Heart right ventricle (tissue), 16 donors: ENCODE results near the gene ZNF69. TPM values are rescaled to one million over a fixed set of nuclear protein-coding genes. Genes with fewer than 3 reads are reported as not detected.
"Not testable (repeated sequence)": the region's sequence is repeated elsewhere in the genome, so short reads cannot be mapped to it uniquely, and the experiment has no call there.

Experiments
- ATAC-seq, 8 donors: fragments of 200-7000 bp; cut with Tn5 transposase; one replicate each; pipeline ENCODE4 v1.9.1; 2020; ENCODE audit warnings: mild to moderate bottlenecking in 8 of 8, moderate library complexity in 8 of 8, moderate number of reproducible peaks in 1 of 8
- DNase-seq, 2 donors: peaks; one replicate each; pipeline ENCODE4 v3.0.0-alpha.2; 2020
- H3K27ac ChIP-seq, 10 donors: fragments of 200-600 bp; sonication (generic) in 2 of 10; one replicate each; pipeline versions ENCODE4 v1.5.0 to v1.8.0; 2020 to 2022; ENCODE audit warnings: mild to moderate bottlenecking in 3 of 10
- H3K27me3 ChIP-seq, 7 donors: fragments of 200-600 bp; one replicate each; pipeline ENCODE4 v1.8.0; 2021 to 2022; ENCODE audit warnings: mild to moderate bottlenecking in 2 of 7
- H3K36me3 ChIP-seq, 9 donors: fragments of 200-600 bp; sonication (generic) in 1 of 9; one replicate each; pipeline versions ENCODE4 v1.5.0 to v1.8.0; 2020 to 2022; ENCODE audit warnings: mild to moderate bottlenecking in 2 of 9
- H3K4me1 ChIP-seq, 9 donors: fragments of 200-600 bp; sonication (generic) in 1 of 9; one replicate each; pipeline versions ENCODE4 v1.5.0 to v1.8.0; 2020 to 2022; ENCODE audit warnings: mild to moderate bottlenecking in 4 of 9
- H3K4me3 ChIP-seq, 10 donors: fragments of 200-600 bp; sonication (generic) in 2 of 10; one replicate each; pipeline versions ENCODE4 v1.5.0 to v1.8.0; 2020 to 2022; ENCODE audit warnings: mild to moderate bottlenecking in 7 of 10, moderate library complexity in 2 of 10
- H3K9me3 ChIP-seq, 11 donors: fragments of 200-600 bp in 10 of 11; sonication (generic) in 2 of 11; one replicate each; pipeline versions ENCODE4 v1.5.0 to v1.8.0; 2013 to 2022; ENCODE audit warnings: mild to moderate bottlenecking in 2 of 11, control low read depth in 1 of 11, moderate library complexity in 1 of 11
- CTCF ChIP-seq, 9 donors: fragments of 200-600 bp; sonication (generic) in 2 of 9; IDR thresholded peaks; one replicate each; pipeline versions ENCODE4 v1.5.0 to v1.8.0; 2021 to 2022; ENCODE audit warnings: antibody characterized with exemption in 9 of 9, mild to moderate bottlenecking in 5 of 9, moderate library complexity in 1 of 9
- WGBS, 2 donors: extraction: QIAGEN DNeasy Blood & Tissue Kit; methylation state at CpG; one replicate each; pipeline ENCODE4 v1.1.7; 2013; ENCODE audit warnings: inconsistent platforms in 1 of 2; 5-methylcytosine and 5-hydroxymethylcytosine counted together
- intact Hi-C, 10 donors: fragments of 100-400 bp; cut with DNase I; formaldehyde crosslinking; loops; one replicate each; pipeline versions ENCODE4 v1.11.1 to v1.14.2; 2022
- polyA plus RNA-seq, 2 donors: library from polyadenylated mRNA; stranded (reverse); fragments of 200-250 nt; gene quantifications; one replicate each; pipeline ENCODE4 v1.2.3, GENCODE V29; 2013
- total RNA-seq, 10 donors: library from RNA; stranded (reverse); fragmentation: NEBNext Ultra II Directional in 3 of 10; extraction: Animal tissue kit (Norgen Biotek cat#: 25700) in 3 of 10; gene quantifications; one replicate each; pipeline versions ENCODE4 v1.2.1 to v1.2.4, GENCODE V29; 2021 to 2023
- donor health status: Arrhythmogenic right ventricular cardiomyopathy.
- donor health status: ischemic (EF 13 %, LVEDD 7.1; RV severe dilation, severe dysfunction).
- donor health status: healthy with polysubstance abuse.
- donor health status: DM: no; HTN: yes; CAD: no.
- donor health status: DM: no; HTN: no; CAD: no.
- donor health status: ischemic (EF 25% LVEDD 6.9; RV normal size, moderate dysfunction).
- donor health status: ischemic (EF 25% LVEDD 5.7; RV mildly dilated, moderate dysfunction).
- donor health status: healthy.
- donor health status: DM: yes; HTN: yes; CAD: no.
- donor health status: Ischemic cardiomyopathy.
- donor health status: ischemic (EF 35%, LVEDD 5.7; RV mildly dilated, moderate dysfunction).
- donor health status: nonischemic (EF 11% LVEDD 7.7; RV severe dilation, severe dysfunction).
- donor health status: DM: yes; HTN: yes; CAD: no.
- donor health status: PGD.
- donor health status: ischemic (EF 29% LVEDD 5.4; RV normal size, mild dysfunction).
- donor health status: nonischemic (EF 23%, LVEDD 6.1; RV moderate dilation, normal function).

The ZNF69 gene
- total and polyA plus RNA-seq, 12 donors = 1.6 to 6.5 (median 4.3) TPM

- no peak for DNase-seq
- Histone ChIP-seq H3K4me1 (no peaks in the 10 kb centered on the region), H3K9me3 (peaks cover 3 to 100% (median 57%) of the 10 kb centered on the region in 11 donors), H3K4me3 (no peak overlapping the region), H3K27ac (no peak overlapping the region), H3K36me3 (peaks cover 0 to 62% (median 33%) of the 10 kb centered on the region in 9 donors), H3K27me3 (no peaks in the 10 kb centered on the region)
- no peak for TF ChIP-seq CTCF (IDR thresholded peaks at IDR 0.05)
- ATAC-seq = no peak
- WGBS, 2 donors = 97 to 98% methylated on average over 3 of the region's 3 CpGs
- intact Hi-C loops = no loop called here
Measured at GRCh38 chr19:11902228-11902627, 14.6 kb downstream of the ZNF69 start.

- H3K27ac ChIP-seq = no peak overlapping the region
- H3K27me3 ChIP-seq = no peaks in the 10 kb centered on the region
- DNase-seq (no peak), ATAC-seq (no peak)
- H3K9me3 ChIP-seq = peaks cover 3 to 98% (median 60%) of the 10 kb centered on the region in 11 donors
- WGBS, 2 donors = 98 to 100% methylated on average over 3 of the region's 3 CpGs
- no peaks in the 10 kb centered on the region for H3K4me1 ChIP-seq
- no peak overlapping the region for H3K4me3 ChIP-seq
- TF ChIP-seq CTCF (IDR thresholded peaks at IDR 0.05) = no peak
- intact Hi-C loops = no loop called here
- H3K36me3 ChIP-seq = peaks cover 0 to 56% (median 33%) of the 10 kb centered on the region in 9 donors
Measured at GRCh38 chr19:11905928-11906327, 18.3 kb downstream of the ZNF69 start.

- ATAC-seq, intact Hi-C loops: not testable (repeated sequence)
- peaks cover 0 to 90% (median 52%) of the 10 kb centered on the region in 11 donors for H3K9me3 ChIP-seq
Measured at GRCh38 chr19:11911937-11912336, 24.4 kb downstream of the ZNF69 start.

DNA sequence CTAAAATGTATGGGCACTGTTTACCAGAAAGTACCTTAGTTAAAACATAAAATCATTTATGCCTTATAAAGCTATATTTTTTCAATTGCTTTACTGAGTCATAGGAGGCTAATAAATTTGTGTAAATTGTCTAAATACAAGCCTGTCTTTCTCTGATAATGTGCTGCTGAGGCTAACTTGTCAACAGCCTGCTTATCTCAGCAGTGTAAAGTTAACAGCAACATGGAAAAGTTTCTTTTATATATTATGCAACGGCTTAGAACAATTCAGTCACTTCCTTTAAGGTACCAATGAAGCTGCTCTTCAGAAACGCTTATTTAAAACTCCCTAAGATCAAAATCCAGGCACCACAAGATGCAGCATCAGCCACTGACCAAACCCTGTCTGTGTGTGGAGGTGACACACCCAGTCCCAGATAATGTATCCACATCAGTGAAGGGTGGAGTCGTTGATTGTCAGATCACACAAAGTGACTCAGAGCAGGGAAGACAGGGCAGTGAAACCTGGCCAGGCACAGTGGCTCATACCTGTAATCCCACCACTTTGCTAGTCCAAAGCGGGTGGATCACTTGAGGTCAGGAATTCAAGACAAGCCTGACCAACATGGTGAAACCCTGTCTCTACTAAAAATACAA, 27.0 kb downstream of the ZNF69 start:
- ATAC-seq, H3K27ac ChIP-seq, DNase-seq, H3K4me1 ChIP-seq, intact Hi-C loops, H3K27me3 ChIP-seq, H3K4me3 ChIP-seq: not testable (repeated sequence)
- WGBS, 2 donors = 76 to 78% methylated on average over 4 of the region's 4 CpGs
- H3K36me3 ChIP-seq = peaks cover 0 to 22% (median 0%) of the 10 kb centered on the region in 9 donors
- H3K9me3 ChIP-seq = peaks cover 0 to 64% (median 31%) of the 10 kb centered on the region in 11 donors

More at GRCh38 chr19:11911937-11912336, 24.4 kb downstream of the ZNF69 start:
- not testable (repeated sequence) for H3K4me3 ChIP-seq, DNase-seq, H3K27me3 ChIP-seq, H3K4me1 ChIP-seq, H3K27ac ChIP-seq
- peaks cover 0 to 24% (median 0%) of the 10 kb centered on the region in 9 donors for H3K36me3 ChIP-seq
- WGBS, 2 donors = 93 to 98% methylated on average over 1 of the region's 1 CpG

GRCh38 chr19:11921852-11922495, 34.4 kb downstream of the ZNF69 start:
- TF ChIP-seq CTCF (IDR thresholded peaks at IDR 0.05) = no peak
- no peak for DNase-seq
- ATAC-seq = no peak
- Histone ChIP-seq H3K36me3 (no peaks in the 10 kb centered on the region), H3K4me1 (peaks cover 0 to 30% (median 16%) of the 10 kb centered on the region in 9 donors), H3K27ac (no peak overlapping the region), H3K27me3 (no peaks in the 10 kb centered on the region), H3K4me3 (no peak overlapping the region), H3K9me3 (no peaks in the 10 kb centered on the region)
- intact Hi-C loops = loop anchor here in 6 of 10 donors (2.0 to 5.0 kb wide), 5 partner anchors 35 to 220 kb away; partner anchors contain the start of genes ZNF20 (in 4 of the 6), ZNF69 (in 1 of the 6) and ZNF763 (in 1 of the 6)
- 34 to 39% methylated on average over 6 of the region's 6 CpGs for WGBS, 2 donors
